NCI-H524 (cell line): ENCODE measurements around the gene IGFBP5.

Experiments used
- DNase-seq, 2 experiments: peaks; one replicate each; lab custom pipeline; 2025; lab: John Stamatoyannopoulos, UW

The IGFBP5 gene, protein sequence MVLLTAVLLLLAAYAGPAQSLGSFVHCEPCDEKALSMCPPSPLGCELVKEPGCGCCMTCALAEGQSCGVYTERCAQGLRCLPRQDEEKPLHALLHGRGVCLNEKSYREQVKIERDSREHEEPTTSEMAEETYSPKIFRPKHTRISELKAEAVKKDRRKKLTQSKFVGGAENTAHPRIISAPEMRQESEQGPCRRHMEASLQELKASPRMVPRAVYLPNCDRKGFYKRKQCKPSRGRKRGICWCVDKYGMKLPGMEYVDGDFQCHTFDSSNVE

DNA sequence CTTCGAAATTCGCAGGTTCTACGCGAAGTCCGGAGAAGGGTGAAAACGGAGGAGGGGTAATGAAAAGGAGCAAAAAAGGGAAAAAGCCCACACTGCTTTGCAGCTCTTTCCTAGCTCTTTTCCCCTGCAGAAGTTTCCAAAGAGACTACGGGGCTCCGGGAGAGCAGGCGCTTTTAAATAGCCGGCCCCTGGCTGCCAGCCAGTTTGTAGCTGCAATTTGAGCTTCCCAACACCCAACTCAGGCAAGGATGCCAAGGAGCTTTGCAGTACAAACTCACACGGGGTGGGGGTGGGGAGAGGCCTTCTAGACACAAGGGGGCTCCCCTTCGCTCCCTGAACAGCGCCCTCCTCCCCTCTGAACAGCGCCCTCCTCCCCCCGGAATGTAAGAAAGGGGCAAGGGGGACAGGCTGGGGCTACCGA is at the start of gene IGFBP5:
Gene IGFBP5 (minus strand): TSS at position 149 of the 421 bp plus-strand sequence. CDS start 774 bp downstream, outside the sequence.
- DNase-seq: peak; percentile 71 to 86

DNA sequence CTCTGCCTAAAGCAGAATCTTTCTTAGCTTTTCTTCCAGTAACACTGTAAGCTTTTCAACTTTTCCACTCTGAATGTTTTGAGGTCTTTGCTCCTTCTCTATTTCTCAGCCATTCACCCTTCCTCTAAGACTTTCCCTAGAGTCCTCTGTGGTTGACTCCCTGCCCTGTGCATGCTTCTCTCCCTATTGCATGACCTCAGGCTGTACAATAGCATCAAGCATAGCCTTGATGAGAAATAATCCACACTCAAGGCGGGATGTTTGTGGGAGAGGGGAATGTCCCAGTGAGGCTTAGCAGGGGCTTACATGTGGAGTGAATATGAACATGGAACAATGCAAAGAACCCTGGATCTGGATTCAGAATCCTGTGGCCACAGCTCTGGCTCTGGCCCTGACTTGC is 48.4 kb upstream of the IGFBP5 start:
- no peak for DNase-seq

DNA sequence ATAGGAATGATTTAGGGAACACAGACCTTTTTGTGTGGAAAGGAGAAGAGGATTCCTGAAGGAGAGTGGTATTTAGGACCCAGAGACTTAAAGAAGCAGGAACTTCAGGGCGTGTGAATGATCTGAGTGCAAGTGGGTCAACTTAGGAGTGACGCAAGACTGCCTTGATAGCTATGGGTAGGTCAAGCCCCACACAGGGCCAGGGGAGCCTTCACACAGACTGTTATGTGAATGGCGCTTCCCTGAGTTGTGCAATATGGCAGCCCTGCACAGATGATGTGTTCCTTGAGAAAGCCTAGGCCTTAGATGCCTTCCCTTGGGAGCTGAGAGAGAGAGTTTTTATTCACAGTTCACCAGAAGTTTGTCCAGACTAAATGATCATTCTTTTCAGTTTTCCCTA is 47.1 kb upstream of the IGFBP5 start:
- DNase-seq: no peak

DNA sequence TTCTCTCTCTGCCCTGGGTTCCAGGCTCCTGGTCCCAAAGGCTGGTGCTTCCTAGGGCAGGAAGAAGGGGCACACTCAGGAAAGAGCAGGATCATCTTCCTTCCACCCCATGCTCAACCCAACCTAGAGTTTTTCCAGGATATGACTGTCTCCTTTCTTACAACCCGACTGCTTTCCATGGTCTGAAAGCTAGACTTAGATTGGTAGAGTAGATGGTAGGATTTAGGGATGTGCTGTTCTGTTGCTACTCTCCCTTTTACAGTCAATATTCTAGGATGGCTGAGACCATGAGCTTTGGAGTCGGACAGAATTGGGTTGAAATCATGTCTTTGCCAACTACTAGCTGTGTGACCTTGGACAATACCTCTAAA is 45.9 kb upstream of the IGFBP5 start:
- no peak for DNase-seq

DNA sequence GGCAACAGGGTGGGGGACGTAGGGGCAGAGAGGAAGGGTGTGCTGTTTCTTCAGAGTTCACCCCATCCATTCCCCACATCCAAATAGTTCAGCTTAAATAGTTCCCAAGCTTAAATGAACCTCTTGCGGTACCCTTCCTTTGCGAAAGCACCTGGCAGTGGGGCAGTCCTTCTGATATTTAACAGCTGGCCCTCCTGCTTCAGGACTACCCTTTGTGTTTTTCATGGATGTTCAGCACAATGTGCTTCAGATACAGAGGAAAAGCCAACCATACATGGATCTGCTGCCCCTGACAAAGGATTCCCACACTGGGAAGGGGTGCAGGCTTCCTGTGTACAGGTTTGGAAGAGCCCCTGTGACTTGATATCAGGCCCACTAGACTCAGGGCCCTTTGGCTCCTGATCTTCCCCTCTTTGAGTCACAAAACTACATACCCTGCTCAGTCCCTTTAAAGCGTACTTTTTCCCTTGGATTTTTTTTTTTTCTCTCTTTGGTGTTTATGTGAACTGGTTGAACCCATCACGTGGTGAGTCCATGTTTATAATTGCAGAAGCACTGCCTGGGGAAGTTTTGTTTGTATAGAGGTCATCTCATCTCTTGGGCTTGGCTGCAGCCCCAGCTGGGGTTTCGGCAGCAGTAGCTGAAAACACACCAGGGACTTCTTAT is 45.3 kb upstream of the IGFBP5 start:
- DNase-seq: no peak

DNA sequence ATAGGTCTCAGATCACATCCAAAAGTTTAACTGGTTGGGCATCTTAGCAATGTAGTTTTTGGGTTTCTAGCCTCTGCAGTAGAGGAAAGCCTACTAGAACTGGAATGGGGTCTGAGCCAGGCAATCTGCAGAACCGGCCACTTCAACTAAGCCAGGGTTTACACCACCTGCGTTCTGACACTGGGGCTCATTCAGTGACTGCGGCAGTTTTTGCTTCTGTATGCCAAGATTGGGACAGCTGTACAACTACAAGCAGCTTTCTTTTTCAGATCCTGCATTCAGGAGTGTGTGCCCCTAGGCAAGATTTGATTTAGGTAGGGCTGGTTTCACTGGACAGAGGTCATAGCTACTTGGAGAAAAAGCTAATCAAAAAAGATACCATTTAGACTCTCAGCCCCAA is 43.7 kb upstream of the IGFBP5 start:
- DNase-seq: peak; percentile 62 to 79

DNA sequence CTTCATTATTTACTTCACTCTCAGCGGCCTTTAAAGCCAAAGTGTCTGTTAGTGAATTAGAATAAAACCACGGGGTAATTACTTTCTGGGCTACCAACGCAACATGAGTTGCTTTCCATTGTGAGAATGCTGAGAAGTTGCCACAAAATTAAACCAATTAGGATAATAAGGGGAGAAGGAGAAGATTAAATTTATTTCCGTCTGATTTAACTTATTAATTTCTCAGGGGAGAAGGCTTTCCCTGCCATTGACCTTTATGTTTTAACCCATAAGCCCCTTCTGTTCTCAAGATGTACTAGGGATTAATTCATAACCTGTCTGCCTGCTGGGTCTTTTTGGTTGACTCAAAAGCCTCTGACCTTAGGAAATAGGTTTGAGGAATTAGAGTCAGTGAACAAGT is 42.3 kb upstream of the IGFBP5 start:
- peak; percentile 79 to 95 for DNase-seq

DNA sequence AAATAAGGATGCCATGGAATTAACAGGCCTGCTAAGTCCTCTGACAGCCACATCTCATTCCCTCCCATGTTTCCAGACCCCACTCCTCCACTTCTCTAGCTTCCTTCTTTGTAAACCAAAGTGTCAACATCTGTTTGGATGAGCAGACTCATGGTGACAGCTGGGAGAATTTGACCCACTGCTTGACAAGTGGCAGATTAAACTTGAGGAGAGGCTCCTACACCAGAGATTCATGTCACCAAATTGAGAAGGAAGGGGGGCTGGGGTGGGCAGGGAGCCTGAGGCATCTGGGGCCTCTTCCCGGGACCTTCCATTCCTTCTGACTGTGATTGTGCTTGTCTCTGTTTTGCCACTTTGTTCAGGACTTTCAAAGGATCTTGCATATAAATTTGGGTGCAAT is 41.0 kb upstream of the IGFBP5 start:
- peak; percentile 98 to 99 for DNase-seq

DNA sequence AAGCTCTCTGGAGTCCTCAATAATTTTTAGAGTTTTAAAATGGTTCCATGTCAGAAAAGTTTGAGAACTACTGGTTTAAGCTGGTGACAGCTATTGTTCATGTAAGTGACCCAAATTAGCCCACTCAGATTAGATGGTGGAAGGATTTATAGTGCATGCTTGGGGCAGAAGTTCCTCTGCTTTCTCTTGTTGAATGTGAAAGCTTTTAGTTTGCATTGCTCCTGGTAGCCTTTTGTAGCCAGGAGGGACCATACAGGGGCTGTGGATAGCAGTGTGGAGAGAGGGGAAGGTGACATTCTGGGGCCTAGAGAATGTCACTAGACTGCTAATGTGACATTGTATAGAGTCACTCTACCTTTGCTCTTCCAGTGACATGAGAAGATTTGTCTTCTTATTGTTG is 40.3 kb upstream of the IGFBP5 start:
- no peak for DNase-seq

DNA sequence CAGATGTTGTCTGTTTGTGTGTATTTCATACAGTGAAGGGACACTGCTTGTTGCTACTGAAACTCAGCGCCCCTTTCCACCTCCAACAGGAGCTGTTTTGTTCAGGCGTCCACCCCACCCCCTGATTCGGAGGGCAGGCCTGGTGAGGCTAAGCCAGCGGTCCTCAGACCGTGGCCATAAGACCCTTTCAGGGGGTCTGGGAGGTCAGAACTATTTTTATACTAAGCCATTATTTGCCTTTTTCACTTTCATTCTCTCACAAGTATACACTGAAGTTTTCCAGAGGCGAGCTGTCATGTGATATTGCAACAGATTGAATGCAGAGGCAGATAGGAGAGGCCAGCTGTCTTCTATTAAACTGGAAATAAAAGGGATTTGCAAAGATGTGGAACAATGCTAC is 39.7 kb upstream of the IGFBP5 start:
- DNase-seq: peak in 1 of 2 experiments; percentile 67

DNA sequence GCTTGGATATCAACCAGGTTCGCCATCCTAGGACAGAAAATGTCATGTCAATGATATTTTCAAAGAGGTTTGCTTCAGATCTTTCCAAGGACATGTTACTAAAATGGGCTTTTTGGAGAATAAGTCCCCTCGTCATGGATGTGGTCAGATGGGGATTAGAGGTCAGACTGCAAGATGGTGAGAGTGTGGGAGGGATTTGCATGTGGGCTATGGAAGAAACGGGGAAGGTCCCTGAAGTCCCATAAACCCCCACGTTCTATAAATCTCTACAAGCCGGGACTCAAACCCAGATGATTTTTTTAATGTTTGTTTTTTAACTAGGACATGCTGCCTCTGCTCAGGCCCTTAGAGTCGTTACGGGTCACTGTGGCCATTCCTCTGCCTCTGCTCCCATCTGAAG is 37.7 kb upstream of the IGFBP5 start:
- no peak for DNase-seq

DNA sequence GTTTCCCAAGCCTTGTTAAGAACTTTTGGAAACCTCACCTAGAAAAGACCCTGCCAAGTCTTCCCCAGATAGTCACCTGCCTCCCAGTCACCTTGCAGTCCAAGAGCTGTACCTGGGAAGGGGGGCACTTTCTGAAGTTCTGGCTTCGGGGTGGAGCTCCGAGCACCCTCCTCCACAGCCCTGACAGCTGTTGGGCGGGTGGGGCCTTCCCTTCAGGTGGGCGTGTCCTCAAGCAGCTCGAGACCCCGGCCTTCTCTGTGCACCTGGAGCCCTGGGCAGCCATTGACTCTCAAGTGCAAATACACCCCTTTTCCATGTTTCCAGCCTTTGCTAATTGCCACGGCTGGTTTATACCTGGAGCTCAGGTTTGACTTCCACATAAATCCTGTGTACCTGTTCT is 37.0 kb upstream of the IGFBP5 start:
- no peak for DNase-seq

DNA sequence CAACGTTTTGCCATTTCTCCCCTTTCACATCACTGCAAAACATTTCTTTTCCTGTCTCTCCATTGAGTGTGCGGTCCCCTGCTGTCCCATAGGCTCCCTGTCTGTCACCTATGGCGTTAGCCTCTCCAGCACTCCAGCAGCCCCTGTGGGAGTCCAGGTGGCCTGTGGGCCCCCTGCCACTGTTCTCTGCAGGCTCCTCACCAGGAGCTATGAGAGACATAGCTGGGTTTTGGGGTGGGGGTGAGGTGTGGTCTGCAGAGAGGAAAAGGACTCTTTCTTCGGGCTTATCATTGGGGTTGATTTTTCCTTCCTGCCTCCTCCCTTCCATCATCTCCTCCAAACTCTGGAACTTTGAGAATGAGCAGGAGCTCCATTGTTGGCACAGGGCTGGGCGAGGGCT is 36.1 kb upstream of the IGFBP5 start:
- DNase-seq: no peak

DNA sequence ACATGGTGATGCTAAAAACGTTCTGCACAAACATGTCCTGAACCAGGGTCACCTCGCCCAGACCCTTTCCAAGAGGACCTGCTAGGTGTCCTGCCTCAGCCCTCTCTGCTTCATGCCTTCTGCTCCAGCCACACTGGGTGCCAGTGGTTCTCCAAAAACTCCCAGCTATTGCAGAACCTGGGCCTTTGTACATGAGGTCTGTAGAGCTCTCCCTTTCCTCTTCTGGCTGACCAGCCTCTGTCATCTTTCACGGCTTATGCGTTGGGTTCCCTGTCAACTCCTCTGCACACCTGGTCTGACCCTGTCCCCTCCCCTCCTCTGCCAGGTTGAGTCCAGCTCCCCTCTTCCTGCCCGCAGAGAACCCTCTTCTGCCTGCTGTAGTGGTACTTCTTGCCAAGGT is 35.5 kb upstream of the IGFBP5 start:
- DNase-seq: no peak

DNA sequence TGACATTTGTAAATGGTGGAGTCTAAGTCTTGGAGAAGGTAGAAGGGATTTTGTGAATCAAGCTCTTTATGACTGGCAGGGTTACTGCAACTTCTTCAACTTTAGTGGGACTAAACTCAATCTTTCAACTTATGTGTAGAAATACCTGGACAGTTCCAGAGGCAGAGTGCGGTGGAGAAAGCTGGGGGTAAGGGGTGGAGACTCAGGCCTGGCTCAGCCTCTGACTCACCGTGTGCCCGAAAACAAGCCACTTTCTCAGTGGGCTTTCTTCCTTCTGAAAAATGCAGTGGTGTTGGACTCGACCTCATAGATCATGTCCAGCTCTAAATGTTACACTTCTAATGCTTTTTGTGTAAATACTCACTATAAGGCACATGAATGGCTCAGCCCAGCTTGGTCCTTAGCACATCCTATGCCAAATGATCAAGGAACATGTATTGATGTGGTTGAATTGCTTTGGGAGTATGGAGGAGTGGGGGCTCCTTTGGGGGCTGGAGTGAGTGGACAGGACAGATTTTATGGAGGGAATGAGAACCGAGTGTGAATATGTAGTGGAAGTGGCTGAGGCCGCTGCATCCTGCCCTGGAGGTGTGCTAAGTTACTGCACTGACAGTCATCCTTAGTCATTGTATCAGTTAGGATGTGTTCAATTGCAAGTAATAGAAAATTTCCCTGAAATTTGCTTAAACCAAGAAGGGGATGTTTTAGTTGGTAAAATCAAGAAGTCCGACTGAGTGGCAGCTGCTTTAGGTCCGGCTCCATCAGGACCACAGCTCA is 32.2 kb upstream of the IGFBP5 start:
- DNase-seq: no peak

DNA sequence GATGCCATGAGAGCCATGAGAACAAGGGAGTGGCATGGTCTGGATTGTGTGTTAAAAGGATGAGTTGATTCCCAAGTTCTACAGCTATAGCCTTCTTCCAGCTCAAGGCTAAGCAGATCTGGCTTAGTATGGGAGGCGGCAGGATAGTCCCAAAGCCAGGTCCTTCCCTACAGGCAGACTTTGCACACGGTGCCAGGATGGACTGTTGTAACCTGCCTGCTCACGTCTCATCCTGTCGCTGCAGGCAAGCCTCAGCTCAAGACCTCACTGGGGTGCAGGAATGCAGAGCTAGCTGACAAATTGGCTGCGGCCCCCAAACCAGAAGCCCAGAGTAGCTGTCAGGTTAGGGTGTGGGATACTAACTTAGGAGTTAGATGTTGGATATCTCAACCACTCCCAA is 28.8 kb upstream of the IGFBP5 start:
- DNase-seq: no peak

DNA sequence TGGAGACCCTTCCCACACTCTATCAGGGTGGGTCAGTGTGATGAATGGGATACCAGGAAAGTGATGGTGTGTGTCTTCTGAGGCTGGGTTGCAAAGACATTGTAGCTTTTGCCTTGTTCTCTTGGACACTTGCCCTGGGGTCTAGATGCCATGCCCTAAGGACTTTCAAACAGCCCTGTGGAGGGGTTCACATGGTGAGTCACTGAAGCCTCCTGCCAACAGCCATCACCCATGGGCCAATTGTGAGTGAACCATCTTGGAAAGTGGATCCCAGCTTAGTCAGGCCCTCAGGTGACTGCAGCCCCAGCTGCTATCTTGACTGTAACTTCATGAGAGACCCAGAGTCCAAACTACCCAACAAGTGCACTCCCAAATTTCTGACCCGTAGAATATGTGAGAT is 25.8 kb upstream of the IGFBP5 start:
- DNase-seq: no peak

DNA sequence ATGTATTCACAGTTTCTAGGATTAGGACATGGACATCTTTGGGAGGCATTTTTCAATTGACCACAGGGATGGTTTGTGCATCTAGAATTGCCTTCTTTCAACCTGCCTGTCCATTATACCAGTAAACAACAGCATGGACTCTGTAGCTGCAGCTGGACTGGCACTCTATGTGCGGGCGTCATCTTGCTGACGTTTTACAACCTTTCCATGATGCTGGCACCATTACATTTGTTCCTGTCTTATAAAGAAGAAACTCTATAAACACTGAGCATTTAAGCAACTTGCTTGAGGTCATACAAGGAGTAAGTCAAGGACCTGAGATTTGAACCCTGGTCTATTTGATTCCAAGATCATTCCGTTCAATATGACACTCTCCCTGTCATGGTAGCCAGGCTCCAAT is 25.4 kb upstream of the IGFBP5 start:
- no peak for DNase-seq

DNA sequence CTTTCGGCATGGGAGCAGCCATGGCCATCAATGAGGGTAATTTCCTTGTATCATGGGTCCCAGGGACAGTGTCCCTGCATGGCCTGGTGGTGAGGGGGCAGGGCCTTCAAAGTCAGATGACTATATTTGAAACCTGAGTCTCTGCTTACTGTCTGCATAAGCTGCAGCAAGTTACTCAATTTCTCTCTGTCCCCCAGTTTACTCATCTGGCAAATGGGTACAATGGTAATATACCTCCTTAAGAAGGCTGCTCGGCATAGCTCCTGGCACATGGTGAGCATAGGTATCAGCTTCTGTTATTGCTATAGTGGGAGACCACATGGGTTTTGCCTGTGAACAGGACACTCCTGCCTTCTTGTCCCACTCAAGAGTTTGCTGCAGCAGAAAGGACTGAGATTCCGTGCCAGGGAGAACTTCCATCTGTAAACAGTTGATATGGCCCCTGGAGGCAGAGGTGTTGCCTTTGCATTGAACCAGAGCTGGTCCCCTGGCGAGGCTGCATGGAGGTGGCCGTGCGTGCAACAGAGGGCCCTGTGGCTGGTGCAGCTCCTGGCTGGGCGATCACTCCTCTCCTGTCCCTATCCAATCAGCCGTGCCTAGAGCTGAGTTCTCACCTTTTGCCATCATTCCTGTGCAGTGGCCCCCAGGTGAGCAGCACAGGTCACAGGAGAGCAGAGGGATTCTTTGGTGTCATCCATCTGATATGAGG is 22.7 kb upstream of the IGFBP5 start:
- no peak for DNase-seq

DNA sequence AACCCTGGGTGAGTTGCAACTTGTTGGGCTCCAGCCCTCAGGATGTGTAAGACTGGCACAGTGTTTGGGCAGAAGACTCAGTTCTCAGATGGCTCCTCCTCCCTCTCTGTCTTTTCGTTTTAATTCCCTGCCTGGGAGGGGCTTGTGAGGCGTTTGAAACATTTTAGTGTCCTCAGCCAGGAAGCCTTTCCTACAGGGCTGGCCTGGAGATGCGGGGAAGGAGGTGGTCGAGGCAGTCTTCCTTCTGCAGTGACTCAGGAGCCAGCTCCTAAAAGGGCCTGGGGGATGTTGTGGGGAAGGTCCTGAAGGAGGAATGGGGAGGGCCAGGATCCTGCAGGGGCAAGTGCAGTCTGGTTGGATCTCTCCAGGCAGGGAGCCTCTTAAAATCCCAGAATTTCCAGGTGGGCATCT is 22.1 kb upstream of the IGFBP5 start:
- DNase-seq: no peak

DNA sequence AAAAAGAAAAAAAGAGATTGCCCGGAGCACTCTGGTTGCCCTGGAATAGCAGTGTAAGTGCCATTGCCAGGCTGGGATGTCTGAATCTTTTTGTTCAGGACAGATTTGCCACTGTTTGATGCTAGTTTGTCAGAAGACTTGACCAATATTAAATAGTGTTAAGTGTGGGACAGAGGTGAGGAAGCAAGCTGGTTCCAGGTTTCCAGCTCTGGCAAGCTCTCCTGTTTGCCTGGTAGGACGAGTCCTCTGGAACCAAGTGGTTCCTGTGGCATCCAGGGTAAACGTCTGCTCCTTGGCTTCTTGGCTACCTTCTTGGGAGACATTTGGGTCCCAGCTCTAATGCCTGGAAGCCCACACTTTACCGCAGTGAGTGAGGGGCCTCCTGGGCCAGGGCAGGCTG is 20.8 kb upstream of the IGFBP5 start:
- no peak for DNase-seq

DNA sequence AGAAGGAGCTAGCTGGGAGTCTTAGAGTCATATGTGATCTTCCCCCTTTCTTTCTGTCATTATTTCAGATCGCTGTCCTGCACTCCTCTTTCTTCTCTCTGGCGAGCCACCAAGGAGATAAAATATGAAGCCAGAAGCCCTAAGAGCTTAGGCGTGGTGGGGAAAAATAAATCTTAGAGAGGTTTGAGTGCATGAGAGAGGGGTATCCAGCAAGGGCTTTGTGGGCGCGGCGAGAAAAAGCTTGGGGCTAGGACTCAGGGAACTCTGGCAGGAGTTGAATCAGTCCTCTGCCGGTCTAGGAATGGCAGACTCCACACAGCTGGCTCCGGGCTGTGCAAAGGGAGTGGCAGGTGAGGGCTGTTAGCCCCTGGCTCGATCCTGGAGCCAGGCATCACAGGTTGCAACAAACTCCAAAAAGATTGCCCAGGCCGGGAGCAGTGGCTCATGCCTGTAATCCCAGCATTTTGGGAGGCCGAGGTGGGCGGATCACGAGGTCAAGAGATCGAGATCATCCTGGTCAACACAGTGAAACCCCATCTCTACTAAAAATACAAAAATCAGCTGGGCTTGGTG is 20.1 kb upstream of the IGFBP5 start:
- DNase-seq: no peak
